Stimulated activated CD8-positive, alpha-beta memory T cell treated with anti-CD3 and anti-CD28 coated beads, Interleukin-7, amount 100 ng/mL, for 48 hours (primary cell): ENCODE data around the gene NECTIN3.

Experiments used
- DNase-seq, 2 donors: peaks; one replicate each; pipeline ENCODE4 v3.0.0-alpha.2; 2020; ENCODE audit warnings: low read depth in 1 of 2; ENCODE audit errors: extremely low read depth in 1 of 2

NECTIN3 gene

GRCh38 chr3:111080413-111080812 lies 8.8 kb downstream of the NECTIN3 start:
- no peak for DNase-seq

GRCh38 chr3:111081008-111081545 lies 9.5 kb downstream of the NECTIN3 start:
- DNase-seq = no peak

- DNase-seq = no peak
Observed at GRCh38 chr3:111084911-111085310, 13.3 kb downstream of the NECTIN3 start.

GRCh38 chr3:111087924-111088469 lies 16.4 kb downstream of the NECTIN3 start:
- DNase-seq = no peak

GRCh38 chr3:111096487-111097209 lies 25.0 kb downstream of the NECTIN3 start:
- no peak for DNase-seq

- DNase-seq = no peak
Observed at GRCh38 chr3:111103807-111104206, 32.2 kb downstream of the NECTIN3 start.

GRCh38 chr3:111106993-111107661 lies 35.5 kb downstream of the NECTIN3 start:
- DNase-seq = no peak

- DNase-seq = no peak
Observed at GRCh38 chr3:111107662-111108035, 36.0 kb downstream of the NECTIN3 start.

- DNase-seq = no peak
Observed at GRCh38 chr3:111112913-111113312, 41.3 kb downstream of the NECTIN3 start.

GRCh38 chr3:111128884-111129283 lies 57.3 kb downstream of the NECTIN3 start:
- no peak for DNase-seq

GRCh38 chr3:111130827-111131226 lies 59.2 kb downstream of the NECTIN3 start:
- DNase-seq = no peak

GRCh38 chr3:111134302-111134701 lies 62.7 kb downstream of the NECTIN3 start:
- DNase-seq = no peak

- DNase-seq = no peak
Observed at GRCh38 chr3:111151438-111151837, 79.8 kb downstream of the NECTIN3 start.

- no peak for DNase-seq
Observed at GRCh38 chr3:111152496-111152895, 80.9 kb downstream of the NECTIN3 start.

GRCh38 chr3:111156517-111156916 lies 84.9 kb downstream of the NECTIN3 start:
- DNase-seq = no peak

GRCh38 chr3:111159391-111159790 lies 87.8 kb downstream of the NECTIN3 start:
- DNase-seq = no peak

GRCh38 chr3:111164621-111165020 lies 93.0 kb downstream of the NECTIN3 start:
- DNase-seq = no peak

- no peak for DNase-seq
Observed at GRCh38 chr3:111165411-111165810, 93.8 kb downstream of the NECTIN3 start.

- no peak for DNase-seq
Observed at GRCh38 chr3:111173328-111173900, 101.8 kb downstream of the NECTIN3 start.

- DNase-seq = no peak
Observed at GRCh38 chr3:111173906-111174305, 102.3 kb downstream of the NECTIN3 start.

- DNase-seq = no peak
Observed at GRCh38 chr3:111190518-111190917, 118.9 kb downstream of the NECTIN3 start.

- DNase-seq = no peak
Observed at GRCh38 chr3:111193472-111193871, 121.9 kb downstream of the NECTIN3 start.
